HG03439 (cell line): Measurements from ENCODE around the gene MAB21L1.

Source experiments
- ATAC-seq: cut with Tn5 transposase; IDR thresholded peaks from one replicate; pipeline ENCODE4 v1.9.1; 2021; ENCODE audit warnings: mild to moderate bottlenecking, moderate library complexity; ENCODE audit not compliant: unreplicated experiment

MAB21L1 gene

DNA sequence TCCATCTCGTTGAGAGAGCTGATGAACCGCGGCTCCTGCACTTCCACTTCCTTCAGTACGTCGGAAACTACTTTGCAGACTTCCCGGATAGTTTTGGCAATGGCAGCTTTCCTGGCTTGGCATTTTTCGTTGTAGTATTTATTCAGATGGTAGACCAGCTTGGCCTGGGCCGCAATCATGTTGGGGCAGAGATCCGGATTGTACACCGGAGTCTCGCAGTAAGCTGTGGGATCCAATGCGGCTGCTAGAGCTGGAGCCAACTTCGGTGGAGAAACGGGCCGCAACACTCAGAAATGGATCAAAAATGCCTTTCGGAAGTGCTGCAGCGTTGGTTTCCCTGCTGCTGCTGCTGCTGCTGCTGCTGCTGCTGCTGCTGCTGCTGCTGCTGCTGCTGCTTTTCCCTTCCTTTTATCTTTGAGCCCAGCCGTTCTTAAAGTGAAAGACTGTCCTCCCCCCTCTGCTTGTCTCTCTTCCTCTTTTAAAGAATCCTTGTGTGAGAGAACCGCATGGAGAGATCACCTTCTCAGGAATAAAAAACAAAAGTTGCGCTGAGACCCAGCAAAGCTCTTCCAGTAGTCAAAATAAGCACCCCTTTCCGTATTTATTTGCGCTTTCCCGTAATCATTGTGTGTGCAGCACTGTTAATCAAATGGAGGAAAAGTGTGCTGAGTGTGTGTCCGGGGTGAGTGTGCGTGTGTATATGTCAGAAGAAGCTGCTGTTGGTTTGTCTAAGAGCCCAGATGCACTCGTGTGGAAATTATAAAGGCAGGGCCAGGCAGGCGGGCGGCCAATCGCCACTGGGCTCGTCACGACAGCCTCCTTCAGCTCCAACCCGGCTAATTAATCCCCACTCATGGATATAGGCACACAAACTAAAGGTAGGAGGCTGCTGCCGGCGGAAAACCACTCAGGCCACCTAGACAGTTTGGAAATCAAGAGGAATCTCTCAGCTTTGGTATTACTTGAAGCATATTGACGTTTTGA, at the start of gene MAB21L1:
Gene MAB21L1, minus strand, starts transcription at position 730 of the 984 bp plus-strand sequence. Its CDS starts 551 bp downstream, at position 179.
- no peak for ATAC-seq

DNA sequence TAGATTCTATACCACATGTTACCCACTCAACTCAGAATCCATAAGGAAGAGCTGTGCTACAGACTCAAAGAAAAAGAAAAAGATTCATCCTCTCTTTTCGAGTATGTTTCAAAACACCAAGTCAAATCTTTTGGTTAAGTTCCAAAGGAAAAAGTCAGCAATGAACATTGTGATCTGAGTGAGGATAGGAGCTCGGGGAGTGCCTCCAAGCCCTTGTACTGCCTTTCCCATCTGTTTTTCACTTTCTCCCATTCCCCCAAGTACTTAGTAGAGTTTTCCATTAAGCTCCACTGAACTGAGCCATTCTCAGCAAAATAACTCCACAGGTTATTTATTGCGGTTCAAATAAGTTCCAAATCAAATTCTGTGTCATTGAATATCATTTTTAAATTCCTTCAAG, 47.7 kb upstream of the MAB21L1 start:
- no peak for ATAC-seq

DNA sequence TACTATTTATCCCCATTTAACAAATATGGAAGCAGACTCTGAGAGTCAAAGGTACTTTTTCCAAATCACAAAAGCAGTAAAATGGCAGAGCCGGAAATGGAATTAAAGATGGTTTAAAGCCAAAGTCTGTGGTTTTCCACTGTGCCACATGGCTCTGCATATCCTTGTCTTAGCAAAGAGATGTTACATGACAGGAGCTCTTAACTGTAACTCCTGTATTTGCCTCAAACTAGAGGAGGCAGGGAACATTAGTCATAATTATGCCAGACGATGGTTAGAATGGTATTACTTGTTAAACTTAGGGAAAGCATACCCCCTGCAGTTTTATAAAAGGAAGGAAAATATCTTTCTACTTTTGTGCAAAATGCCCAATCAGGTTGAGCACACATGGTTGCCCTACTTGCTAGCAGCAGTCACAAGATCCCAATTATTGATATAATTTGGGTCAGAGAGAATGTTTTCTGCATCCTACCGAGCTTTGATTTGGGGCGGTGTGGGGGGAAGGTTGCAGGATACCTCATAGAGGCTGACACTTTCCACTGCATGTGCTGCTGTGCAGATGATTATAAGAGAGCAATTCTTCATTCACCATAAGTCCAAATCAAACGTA, 42.0 kb upstream of the MAB21L1 start:
- no peak for ATAC-seq

DNA sequence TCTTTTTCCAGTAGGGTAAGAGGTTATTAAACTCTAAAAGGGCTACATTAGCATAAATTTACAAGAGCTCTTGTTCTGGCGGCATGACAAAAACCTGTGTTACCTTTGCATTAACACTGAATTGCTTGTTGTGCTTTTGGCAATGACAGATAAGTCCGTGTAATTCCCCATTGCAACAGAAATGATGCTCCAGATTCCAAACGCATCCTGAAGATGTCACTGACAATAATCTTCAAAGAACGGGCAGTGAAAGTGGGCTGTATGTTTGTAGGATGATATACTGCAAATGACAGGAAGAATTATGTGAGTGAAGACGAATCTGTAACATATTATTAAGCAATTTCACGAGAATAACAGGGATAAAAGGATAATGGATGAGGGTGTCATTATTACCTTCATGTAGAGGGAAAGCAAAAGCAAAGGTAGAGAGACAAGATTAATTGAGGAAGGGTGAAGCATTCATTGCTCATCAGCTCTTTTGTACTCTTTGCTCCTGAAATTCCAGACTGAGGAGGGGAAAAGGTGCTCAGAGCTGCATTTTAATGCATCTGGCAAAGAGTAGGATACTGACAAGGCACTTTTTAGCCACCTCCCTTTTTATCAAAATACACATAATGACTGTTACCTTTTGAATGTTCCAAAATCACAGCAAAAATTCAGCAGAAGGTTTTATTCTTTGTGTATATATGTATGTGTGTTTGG, 38.5 kb upstream of the MAB21L1 start:
- ATAC-seq = no peak

DNA sequence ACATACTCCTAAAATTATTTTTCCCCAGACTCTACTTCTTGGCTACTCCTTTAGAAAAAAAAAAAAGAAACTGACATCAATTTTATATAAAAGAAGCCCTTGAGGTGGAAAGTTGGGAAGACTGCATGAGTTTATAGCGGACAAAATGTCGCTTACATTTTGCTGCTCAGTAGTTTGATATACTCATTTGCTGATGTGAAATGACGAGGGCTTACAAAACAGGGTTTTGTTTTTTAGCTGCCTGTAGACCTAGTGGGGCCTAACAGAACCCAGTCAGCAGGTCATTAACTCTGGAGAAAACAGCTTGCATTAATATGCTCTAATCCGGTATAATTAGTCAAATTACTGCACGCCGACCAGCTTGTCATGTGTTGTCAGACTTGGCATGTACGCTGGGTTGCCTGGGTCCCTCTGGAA, 37.6 kb upstream of the MAB21L1 start:
- ATAC-seq = no peak

DNA sequence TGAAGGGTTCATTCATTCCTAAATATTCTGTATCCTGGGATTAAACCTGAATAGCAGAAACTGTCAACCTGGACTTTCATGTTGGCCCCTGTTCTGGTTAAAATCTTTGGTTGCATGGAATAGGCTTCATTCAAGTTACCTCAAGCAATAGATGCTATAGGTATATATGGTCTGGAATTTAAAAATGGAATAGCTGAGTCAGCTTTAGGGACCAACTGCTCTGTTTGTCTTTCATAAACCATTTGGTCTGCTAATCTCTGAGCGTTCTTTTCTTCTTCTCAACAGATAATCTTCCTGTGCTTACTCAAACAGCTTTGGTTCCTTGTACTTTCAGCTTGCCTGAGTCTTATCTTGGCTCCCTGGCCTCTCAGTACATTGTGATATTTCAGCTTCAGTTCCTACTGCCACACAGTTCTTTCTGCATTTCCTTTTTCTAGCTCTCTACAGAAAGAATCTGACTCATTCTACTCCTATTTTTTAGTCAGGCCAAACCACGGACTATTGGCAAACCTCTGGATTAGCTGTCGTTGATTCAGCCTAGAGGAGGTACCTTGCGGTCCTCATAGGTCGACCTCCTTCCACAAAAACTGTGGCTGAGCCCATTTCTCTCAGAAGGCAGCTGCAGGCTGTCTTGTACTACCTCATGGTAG, 35.9 kb upstream of the MAB21L1 start:
- ATAC-seq = no peak

DNA sequence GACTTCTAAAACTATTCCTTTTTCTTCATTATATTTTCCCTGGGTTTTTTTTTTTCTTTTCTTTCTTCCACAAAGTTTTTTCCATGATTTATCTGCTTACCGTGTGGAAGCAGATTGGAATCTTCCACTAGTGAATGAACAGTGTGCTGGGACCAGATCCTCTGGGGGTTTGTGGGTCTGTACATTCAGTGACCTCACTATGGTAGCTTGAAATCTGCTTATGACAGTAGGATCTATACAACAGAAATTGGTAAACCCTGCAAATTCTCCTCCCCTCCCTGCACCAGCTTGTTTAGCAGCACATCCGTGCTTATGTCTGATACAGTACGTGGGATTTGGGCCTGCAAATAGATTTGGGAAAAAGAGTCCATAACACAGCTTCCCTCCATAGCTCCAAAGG, 26.0 kb upstream of the MAB21L1 start:
- ATAC-seq = no peak

DNA sequence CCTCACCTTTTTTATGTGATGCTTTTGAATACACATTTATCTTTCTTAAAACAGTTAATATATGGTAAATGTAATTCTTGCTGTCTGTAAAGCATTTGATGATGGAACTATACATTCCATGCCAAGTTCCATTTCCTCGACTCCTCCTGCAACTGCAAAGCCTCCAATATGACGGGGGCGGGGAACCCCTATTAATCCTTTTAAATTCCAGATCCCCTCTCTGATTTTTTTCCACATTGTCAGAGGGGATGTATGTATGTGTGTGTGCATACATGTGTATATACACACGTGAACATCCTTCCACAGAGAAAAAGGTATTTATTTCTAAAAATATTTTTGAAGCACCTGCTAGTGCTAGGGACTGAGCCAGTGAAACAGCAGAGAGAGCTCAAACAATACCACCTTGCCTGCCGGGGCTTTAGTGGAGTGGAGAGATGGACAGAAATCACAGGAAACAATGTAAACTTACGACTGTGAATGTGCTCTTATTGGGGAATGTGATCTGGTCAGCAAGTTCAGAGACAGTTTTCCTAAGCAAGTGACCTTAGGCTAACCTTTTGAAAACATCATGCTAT, 25.3 kb upstream of the MAB21L1 start:
- no peak for ATAC-seq

DNA sequence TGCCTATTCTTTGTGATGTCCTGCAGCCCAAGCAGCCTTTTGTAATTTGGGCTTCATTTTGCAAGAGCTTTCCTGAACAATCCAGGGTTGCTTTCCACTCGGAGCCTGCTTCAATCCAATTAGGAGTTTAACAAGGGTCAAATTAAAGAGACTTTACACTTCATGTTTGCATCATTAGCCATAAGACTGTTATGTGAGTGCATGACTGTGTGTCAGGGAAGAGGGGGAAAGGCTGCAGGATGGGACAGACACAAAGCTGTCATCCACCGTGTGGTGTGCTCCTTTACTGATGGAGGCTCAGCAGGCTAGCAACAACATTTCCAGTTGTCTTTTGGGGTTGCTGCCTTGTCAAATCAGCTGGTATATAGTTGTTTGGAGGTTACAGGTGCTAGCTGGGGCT, 23.7 kb upstream of the MAB21L1 start:
- no peak for ATAC-seq

DNA sequence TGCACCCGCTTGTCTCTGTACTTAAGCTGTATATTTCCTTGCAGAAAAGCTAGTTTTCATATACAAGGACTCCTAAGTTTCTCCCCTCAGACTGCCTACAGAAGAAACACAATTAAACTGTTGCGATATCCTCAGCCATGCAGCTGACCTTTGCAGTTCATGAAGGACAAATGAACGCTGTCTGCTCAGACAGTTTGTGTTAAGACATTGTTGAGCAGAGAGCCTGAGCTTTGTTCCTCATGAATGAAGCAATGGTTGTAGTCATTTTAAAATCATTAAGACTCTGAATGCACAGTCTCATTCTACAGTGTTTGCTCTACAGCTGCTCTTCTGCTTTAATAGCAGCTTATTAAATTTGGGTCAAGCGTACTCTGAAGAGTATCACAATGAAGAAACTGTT, 23.2 kb upstream of the MAB21L1 start:
- no peak for ATAC-seq

DNA sequence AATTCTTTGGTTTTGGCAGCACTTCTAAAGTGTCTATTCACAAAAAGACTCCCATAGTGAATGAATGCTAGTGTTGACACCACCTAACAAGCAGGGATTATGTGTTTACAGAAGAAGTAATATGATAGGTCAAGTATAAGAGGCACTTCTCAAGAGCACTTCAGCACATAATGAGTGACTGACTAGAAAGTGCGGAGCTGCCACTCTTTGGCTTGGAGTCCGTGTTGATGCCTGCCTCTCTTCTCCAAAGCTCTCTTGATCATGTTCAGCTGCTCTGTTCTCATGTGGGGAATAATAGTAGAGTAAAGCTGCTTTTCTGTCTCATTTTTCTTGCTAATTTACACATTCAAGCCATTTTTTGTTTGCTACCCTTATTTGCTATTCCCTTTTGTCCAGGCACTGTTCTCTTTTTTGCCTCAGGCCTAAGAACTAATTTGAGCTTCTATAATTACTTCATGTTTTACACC, 22.7 kb upstream of the MAB21L1 start:
- ATAC-seq = no peak

DNA sequence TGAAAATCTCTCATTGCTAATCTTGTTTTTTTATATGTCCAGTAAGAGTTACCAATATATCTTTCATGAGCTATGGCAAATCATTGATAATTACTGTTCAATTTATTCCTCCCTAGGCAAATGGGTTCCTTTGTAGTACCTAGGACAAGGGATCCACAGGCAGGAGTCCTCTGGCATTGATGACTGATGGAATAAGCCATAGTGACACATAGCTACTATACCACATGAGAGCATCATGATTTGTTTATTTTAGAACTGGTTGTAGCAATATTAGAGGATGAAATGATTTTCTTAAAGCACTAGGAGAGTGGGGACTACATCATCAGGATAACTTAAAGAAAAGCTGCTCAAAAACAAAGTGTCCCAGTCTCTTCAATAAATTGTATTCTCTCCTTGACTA, 21.7 kb upstream of the MAB21L1 start:
- ATAC-seq = no peak

DNA sequence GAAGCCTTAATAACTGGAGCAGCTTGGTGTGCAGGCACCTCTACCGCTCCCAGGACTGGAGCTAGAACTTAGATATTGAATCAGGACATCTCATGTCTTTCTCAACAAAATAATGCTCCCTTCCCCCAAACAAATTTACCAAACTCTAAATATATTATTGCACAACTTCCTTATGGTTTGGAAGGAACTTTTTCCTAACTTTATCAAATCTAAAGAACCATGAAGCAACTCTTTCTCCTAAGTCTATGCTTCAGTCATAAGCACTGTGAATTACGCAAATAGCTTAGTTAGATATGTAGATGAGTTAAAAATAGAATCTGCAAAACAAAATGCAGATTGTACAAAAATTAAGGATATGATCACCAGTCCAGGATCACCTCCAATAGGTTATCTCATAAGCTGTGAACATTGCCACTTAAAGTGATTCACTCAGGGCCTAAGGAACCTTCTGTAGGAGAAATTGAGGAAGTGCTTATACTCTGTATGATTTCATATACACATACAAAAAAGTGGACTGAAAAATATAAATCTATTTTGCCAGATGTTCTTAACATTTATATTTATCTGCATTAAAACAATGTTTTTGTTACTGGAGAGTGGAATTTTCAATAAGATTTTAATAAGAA, 20.4 kb upstream of the MAB21L1 start:
- ATAC-seq = no peak

DNA sequence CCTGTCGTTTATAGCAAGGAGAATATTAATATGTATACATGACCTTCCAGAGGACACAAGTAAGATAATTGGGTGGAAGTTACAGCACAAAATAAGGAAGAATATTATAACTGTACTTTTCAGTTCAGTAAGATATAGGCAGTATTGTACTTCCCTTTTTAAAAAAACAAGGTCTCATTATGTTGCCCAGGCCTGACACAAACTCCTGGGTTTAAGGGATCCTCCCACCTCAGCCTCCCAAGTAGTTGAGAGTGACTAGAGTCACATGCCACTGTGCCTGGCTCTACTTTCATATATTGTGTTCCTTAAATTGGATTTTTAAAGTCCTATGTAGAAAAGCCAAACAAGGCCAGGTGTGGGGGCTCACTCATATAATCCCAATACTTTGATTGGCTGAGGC, 19.5 kb upstream of the MAB21L1 start:
- ATAC-seq = no peak

DNA sequence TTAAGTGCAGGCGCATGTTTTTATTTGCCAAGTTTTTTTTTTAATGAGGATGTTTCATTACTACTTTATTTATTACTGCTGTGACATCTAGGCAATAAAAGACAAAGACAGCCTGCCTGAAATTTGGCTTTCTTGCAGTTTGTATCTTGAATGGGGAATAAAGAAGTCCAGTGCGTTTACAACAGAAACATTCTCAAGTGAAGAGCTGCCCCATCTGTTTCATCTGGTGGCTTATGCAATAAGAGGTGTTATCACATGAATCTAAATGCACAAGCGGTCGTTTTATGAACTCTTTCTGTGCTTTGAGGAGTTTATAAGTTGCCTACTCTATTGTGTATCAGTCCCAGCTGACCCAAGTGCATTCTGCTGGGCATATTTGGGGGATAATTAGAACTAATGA, 12.6 kb upstream of the MAB21L1 start:
- ATAC-seq = no peak

DNA sequence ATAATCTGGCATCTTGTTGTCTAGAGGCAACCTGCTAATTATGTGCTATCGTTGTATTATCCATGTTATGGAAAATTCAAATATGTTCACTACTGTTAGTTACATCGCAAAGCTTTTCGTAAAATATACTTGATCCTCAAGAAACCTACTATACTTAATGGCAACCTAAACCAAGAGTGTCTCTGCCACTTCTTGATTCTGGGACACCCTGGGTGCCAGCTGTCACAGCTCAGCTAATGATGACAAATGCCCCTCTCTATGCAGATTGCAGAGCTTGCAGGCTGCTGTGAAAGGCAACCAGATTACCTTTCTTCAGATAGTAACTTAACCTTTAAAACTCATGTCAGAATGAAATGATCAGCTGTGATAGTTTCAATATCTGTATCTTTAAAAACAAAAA, 8.9 kb upstream of the MAB21L1 start:
- ATAC-seq = no peak

DNA sequence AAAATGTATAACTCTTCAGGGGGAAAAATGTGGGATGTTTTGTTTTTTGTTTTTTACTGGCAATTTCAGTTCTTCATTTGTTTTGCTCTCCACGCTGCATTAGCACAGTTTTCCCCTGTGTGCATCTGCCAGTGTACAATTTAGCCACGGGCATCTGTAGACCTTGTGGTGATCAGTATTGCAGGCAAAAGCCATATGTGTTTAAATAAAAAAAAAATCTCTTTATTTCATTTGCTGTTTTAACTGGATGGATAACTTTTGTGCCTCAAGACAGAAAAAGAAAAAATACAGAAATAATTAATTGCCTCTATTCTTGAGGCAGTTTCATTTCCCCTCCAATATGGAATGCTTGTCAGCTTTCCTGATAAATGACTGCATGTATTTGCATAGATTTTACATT, 7.9 kb upstream of the MAB21L1 start:
- ATAC-seq = no peak

DNA sequence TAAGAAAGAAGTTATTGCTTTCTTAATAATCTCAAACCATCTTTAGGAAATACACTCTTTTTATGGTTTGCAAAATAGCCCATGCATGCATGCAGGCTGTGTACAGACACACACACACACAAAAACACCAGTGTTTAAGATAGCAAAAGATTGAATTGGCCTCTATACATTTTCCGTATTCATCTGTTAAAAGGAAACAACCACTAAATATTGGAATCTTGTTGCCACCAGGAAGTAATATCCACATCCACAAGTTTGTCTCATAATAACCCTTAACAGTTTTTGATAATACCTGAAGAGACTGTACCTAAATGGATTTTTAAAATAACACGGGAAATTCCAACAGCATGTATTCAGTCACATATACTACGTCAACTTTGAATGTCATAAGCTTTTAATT, 7.3 kb upstream of the MAB21L1 start:
- no peak for ATAC-seq

DNA sequence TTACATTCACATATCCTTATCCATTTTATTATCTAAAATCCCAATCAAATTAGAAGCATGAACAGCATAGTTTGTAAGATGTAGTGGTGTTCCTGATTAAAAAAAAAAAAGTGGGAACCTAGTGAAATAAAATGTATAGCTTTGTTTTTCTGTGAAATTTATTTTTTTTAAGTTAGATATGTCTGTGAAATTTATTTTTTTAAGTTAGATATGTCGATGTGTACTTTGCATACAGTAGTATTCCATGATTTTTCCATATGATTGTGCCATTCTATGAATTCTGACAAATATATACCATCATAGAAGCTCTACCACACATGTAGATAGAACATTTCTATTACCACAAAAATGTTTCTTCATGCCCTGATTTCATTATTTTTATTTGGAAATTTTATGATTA, 6.0 kb upstream of the MAB21L1 start:
- ATAC-seq = no peak

DNA sequence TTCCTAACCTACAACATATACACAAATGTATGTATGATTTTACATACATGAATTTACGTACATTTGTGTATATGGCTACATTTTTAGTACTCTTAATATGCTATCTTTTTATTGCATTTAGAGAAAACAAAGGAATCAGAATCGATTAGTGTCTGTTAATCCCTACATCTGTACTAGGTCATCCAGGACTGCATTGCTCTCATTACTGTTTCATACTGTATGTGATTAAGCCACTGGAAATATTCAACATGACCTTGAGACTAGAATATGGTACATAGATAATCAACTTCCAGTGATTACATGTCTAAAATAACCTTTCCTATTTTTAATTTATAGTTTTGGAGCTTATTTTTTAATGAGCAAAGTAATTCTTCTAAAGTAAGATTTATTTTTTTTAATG, 5.3 kb upstream of the MAB21L1 start:
- no peak for ATAC-seq
